GM20431 (cell line): ENCODE results near the gene RAB11FIP3.

ENCODE experiments used
- in situ Hi-C: fragments of 300-500 bp; cut with MseI, MboI; formaldehyde crosslinking; loops from one replicate; pipeline ENCODE4 v1.15.0; 2020; ENCODE audit warnings: low sequenced_read_pairs; ENCODE audit not compliant: unreplicated experiment

The RAB11FIP3 gene

GRCh38 chr16:560204-560700 is 134.8 kb downstream of the RAB11FIP3 start, which contains the start of gene PRR35:
Gene PRR35, plus strand, starts transcription at chr16:560394. Its CDS starts 2,901 bp downstream, at chr16:563295.
- in situ Hi-C loops: no loop called here

GRCh38 chr16:560701-561412 is 135.4 kb downstream of the RAB11FIP3 start:
- in situ Hi-C loops: no loop called here

GRCh38 chr16:561413-561794 is 136.0 kb downstream of the RAB11FIP3 start:
- in situ Hi-C loops: no loop called here

- in situ Hi-C loops: no loop called here
These were observed 136.8 kb downstream of the RAB11FIP3 start for GRCh38 chr16:561957-562938.

- in situ Hi-C loops: no loop called here
These were observed 137.7 kb downstream of the RAB11FIP3 start for GRCh38 chr16:563072-563644.

GRCh38 chr16:564690-565418 is 139.4 kb downstream of the RAB11FIP3 start:
- in situ Hi-C loops: no loop called here

- in situ Hi-C loops: no loop called here
These were observed 140.2 kb downstream of the RAB11FIP3 start for GRCh38 chr16:565419-566330.

- in situ Hi-C loops: no loop called here
These were observed 141.3 kb downstream of the RAB11FIP3 start, which contains the start of gene NHLRC4 for GRCh38 chr16:566475-567372. Gene NHLRC4, plus strand, starts transcription at chr16:567005. Its CDS starts 1,043 bp downstream, at chr16:568048.

- in situ Hi-C loops: no loop called here
These were observed 142.2 kb downstream of the RAB11FIP3 start for GRCh38 chr16:567373-568256.

GRCh38 chr16:568401-569258 is 143.2 kb downstream of the RAB11FIP3 start:
- in situ Hi-C loops: no loop called here

GRCh38 chr16:569445-570254 is 144.2 kb downstream of the RAB11FIP3 start, which contains the start of gene PIGQ:
Gene PIGQ, plus strand, starts transcription at chr16:569968. Its CDS starts 4,107 bp downstream, at chr16:574075.
- in situ Hi-C loops: no loop called here
